WI38 (cell line): Measurements from ENCODE around the gene KRT77.

Experiments
- H3K4me3 ChIP-seq: 2 replicates; pipeline ENCODE4 v1.5.1; 2011; ENCODE audit warnings: low read depth, mild to moderate bottlenecking, control low read depth, low read length
- CTCF ChIP-seq: IDR thresholded peaks from 2 replicates; pipeline ENCODE4 v1.5.1; 2012; ENCODE audit warnings: low read depth, mild to moderate bottlenecking, control low read depth, low read length

The KRT77 gene

GRCh38 chr12:52699960-52700359 lies 3.4 kb downstream of the KRT77 start:
- no peak for TF ChIP-seq CTCF
- H3K4me3 ChIP-seq, result no peak overlapping the region

- TF ChIP-seq CTCF, result no peak
These were observed 4.0 kb downstream of the KRT77 start for GRCh38 chr12:52699373-52699772.

DNA sequence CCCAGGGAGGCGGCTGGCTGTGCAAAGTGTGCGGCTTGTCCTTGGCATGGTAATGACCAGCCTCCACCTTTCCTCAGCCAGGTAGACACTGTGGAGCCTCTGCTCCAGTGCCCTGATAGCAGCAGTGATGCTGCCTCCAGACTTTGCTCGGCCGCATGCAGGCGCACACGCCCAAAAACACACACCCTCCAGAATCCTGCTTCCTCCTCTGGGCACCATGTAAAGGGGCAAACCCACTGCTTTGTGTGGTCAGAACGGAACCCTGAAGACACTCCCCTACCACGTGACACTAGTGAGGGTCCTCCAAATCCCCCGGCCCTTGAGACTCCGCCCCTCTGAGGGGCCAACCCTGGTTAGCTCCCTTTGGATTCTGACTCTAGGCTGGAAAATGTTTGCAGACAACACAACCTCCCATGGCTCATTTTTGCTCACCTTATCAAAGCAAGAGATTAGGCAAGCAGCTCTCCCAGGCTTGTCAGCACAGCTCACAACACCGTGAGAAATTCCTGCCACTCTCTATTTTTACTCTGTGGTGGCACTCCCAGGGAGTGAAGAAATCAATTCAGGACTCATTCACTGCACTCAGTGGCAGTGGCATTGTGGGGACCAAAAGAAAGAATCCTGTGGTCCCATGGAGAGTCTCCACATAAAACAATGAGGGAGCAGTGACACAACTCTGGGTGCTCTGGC lies 4.5 kb downstream of the KRT77 start:
- TF ChIP-seq CTCF, result no peak
- H3K4me3 ChIP-seq, result no peak overlapping the region

More at GRCh38 chr12:52699373-52699772, 4.0 kb downstream of the KRT77 start:
- no peak overlapping the region for H3K4me3 ChIP-seq

DNA sequence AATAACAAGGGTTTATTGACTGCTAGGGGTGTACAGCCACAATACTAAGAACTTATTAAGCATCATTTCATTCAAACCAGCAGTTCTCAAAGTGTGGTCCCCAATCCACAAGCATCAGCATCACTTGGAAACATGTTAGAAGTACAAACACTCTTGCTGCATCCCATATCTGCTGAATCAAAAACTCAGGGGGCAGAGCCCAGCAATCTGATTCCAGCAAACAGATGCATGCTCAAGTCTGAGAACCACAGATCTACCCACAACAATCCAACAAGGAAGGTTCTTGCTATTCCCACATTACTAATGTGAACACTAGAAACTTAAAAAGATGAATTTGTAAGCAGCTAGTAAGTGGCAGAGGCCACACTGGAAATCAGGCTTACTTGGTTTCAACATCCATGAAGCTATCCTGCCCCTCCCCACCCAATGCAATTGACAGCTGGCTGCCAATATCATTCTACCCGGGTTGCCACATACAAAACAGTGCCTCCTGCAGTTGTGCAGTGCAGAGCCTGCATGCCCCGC lies 6.2 kb downstream of the KRT77 start:
- H3K4me3 ChIP-seq, result no peak overlapping the region
- no peak for TF ChIP-seq CTCF

DNA sequence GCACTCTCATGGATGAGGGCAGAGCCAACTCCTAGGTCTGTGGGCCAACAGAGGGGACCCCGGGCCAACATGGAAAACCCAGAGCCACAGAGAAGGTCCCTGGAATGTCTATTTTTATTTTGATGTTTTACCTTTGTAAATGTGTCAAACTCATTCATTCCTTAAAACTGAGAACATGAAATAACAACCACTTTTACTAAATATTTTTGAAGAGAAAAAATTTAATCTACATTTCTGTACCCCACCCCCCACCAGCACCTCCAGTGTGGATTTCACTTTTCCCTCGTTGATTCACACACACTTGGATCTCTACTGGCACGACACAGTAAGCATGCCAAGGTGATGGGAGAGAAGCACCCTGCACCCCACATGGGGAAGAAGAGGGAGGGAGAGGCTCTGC lies 6.7 kb downstream of the KRT77 start:
- no peak overlapping the region for H3K4me3 ChIP-seq
- TF ChIP-seq CTCF, result no peak

GRCh38 chr12:52695039-52695438 lies 8.3 kb downstream of the KRT77 start:
- no peak for TF ChIP-seq CTCF
- H3K4me3 ChIP-seq, result no peak overlapping the region

DNA sequence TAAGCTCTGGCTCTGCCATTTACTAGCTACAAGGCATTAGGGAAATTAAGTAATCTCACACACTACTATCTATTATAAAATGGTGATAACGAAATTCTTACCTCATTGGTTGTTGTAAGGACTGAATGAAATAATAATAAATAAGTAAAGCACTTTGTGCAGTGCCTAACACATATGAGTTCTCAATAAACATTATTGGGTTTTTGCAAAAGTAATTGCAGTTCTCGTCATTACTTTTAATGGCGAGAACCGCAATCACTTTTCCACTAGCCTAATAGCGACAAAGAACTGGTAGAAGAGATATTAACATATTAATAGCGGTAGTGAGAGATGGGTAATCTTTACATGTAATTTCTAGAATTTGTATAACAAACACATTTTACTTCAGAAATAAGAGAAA lies 9.2 kb downstream of the KRT77 start:
- no peak for TF ChIP-seq CTCF
- H3K4me3 ChIP-seq, result no peak overlapping the region
